Stimulated activated CD4-positive, alpha-beta T cell treated with anti-CD3 and anti-CD28 coated beads, Interleukin-4, amount 100 ng/mL, for 4 hours (primary cell): ENCODE measurements around the gene CELF3.

Experiments
- DNase-seq, 2 experiments: peaks; one replicate each; pipeline ENCODE4 v3.0.0-alpha.2; 2020

Gene CELF3

DNA sequence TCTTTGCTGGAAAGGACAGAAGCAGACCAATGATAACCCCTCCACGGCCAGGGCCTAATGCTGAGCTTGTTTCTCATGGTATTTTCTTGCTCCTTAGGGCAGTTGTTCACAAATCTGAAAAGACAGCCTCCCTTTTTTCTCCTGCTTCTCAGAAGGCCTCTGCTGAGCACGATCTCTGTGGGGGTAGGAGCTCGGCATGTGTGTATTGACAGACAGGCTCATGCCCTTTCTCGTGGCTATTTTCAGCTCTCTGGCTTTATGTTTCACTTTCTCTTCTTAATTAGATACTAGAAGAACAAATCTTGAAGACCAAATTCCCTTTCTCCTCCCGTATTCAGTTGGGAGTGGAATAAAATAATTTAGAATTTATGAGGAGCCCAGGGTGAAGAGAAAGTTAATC is 4.0 kb upstream of the CELF3 start:
- no peak for DNase-seq

DNA sequence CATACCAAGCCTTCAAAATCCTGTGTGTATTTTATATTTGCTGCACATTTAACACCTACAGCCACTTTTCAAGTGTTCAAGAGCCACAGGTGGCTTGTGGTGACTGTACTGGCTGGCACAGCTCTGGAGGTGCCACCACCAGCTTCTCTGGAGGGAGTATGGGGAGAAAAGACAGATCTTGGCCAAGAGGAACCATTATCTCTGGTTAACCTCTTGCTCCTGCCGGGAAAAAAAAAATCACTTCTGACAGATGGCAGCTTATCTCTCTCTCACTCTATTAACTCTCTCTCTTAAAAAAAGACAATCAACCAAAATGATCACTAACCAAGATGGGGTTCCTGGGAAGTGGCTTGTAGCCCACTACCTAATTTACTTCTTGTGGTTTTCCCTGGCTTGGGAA is 3.5 kb upstream of the CELF3 start:
- DNase-seq: no peak

DNA sequence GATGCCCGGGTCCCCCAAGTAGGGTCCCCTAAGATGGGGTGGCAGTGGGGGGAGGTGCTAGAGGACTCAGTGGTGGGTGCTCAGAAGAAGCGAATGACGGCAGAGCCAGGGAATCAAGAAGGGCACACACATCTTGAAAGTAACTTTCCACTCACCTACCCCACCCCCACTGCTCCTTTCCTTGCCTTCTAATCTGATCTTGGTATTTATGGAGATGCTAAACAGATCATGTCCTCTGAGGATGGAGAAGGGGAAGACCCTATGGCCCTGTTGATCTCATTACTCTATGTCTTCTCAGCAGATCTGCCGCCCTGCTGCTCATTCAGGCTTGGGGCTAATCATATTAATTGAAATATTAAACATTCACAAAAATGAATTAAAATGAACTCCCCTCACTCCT is 2.1 kb upstream of the CELF3 start:
- no peak for DNase-seq

DNA sequence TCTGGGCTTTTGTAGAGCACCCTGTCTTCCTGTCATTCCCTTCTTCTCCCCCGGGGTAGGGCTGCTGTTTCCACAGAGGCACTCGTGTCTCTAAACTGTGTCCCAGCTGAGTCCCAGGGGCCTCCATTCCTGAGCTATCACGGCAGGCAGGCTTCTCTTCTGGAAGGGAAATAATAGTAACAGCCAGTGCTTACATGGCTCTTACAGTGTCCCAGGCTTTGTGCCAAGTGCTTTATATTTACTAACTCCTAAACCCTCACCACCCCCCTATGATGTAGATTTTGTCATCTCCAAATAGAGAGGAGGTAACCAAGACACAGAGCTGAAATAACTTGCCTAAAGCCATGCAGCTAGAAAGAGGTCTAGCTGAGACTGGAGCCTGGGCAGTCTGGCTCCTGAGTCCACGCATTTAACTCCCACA is 1.4 kb upstream of the CELF3 start:
- no peak for DNase-seq

DNA sequence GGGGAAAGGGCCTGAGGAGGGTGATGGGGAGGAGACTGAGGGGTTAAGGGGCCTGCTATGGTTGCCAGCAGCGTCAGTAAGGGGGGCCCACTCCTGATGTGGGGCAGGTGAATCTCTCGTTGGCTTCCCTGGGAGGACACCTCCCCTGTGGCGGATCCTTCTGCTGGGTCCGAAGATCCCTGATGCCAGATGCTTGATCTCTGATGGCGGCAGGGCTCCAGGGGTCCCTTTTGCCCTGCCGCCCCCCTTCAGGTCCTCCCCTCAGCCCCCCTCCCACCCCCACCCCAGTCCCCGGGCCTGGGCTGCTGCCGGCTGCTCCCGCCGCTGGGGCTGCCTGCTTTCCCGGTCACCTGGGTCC is 219 bp downstream of the CELF3 start:
- no peak for DNase-seq

DNA sequence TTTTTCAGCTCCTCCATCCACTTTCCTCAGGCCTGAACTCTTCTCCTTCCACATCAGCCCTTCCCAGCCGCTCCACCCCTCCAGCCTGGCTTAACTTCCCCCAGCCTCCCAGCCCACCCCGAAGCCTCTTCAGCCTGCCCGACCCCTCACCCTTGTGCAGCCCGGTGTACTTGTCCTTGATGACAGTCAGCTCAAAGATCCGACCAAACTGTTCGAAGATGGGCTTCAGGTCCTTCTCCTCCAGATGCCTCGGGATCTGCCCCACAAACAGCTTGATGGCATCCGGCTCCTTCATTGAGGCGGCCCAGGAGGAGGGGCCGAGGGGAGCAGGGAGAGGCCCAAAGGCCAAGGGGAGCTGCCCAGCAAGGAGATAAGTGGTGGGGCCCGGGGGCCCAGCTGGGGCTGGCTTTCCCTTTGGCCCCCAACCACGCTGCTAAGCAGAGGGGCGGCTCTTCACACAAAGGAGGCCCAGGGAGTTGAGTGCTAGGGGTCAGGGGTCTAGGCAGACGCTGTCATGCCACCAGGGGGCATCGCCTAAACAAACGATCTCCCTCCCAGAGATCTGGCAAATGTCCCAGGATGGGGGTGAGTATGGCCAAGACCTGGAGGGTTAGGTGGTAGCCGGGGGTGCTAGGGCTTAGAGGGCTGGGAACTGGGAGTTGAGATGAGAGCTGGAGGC is 738 bp downstream of the CELF3 start:
- no peak for DNase-seq

DNA sequence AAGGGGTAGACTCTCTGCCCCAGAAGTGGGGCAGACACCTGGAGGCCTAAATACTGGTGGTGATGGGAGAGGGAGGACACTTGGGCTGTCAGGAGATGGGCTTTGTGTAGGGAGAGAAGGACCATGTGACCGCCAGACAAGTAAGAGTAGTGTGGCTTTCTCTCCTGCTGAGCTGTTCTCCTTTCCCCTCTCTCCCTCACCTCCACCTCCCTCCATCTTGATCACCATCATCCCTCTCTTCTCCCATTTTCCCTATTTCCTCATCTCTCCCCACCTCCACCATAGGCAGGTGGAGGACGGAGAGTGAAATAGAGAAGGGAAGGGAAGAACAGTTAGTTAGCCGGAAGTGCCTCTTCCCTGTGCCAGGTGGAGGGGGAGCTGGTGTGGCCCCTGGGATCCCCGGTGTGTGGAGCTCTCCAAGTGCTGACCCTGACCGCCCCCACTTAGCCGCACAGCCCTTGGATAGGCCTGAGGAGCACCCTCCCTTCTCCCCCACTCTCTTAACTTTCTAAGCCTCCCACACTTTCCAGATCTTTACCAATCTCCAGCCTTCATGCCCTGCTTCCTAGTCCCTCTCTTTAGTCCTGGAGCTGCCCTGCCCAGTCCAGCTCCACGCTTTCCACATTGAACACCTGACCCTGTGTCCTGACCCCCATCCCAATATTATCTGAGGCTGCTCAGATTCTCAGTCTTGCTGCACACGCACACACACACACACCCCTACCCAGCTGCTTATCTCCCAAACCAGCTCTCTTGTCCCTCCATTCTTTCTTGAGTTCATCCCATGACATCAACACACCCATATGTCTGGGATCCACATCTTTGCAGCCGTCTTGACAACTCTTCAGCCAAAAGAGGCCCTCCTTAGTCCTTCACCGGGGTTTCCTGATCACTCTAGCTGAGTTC is 1.5 kb downstream of the CELF3 start:
- DNase-seq: no peak

DNA sequence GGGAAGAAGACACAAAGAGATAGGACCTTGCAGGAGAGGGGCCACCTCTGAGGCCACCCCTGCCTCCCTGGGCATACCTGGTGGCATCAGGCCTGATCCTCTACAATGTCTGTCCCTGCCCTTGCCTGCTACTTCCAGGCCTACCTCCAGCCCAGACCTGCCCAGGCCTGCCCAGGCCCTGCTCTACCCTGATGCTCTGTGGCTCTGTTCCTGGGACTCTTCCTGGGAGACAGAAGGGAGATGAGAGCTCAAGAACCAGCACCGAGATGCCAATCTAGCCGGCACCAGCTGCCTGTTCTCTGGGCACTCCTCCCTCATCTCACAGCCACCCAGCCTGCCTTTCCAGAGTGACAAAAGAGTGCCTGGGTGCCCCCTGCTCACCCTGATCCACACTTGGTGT is 2.7 kb downstream of the CELF3 start:
- no peak for DNase-seq

DNA sequence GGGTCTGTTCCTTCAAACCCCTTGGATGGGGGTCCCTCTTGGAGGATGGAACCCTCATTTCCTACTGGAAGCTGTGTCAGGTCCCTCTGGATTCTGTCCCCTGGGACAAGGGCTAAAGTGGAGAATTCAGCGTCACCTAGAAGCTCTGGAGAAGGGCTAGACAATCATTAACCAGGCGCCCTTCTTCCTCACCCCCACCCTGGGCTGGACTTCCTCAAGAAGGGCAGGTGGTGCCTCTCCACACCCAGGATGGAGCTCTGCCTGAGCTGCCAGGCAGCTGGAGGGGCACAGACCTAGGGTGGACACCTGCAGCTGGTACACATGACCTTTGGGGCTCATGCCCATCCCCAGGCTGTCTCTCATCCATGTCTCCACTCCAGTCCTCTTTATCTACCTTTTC is 3.6 kb downstream of the CELF3 start:
- no peak for DNase-seq

DNA sequence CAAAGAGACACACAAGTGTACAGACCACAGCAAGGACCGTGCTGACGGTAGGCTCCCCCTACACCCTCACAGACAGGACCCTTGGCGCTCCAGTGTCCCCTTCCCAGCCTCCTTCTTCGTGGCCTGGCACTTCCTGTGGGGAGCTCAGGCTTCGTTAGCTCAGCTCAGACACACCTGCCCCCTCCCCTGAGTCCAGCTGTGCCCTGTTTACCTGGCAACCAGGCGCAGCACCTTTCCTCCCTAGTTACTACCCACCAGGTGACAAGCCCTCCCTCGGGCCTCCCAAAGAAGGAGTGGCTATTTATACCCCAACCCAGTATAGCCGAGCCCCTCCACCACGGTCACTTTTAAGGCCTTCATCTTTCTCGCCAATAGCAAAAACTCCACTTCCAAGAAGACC is 4.7 kb downstream of the CELF3 start:
- no peak for DNase-seq

DNA sequence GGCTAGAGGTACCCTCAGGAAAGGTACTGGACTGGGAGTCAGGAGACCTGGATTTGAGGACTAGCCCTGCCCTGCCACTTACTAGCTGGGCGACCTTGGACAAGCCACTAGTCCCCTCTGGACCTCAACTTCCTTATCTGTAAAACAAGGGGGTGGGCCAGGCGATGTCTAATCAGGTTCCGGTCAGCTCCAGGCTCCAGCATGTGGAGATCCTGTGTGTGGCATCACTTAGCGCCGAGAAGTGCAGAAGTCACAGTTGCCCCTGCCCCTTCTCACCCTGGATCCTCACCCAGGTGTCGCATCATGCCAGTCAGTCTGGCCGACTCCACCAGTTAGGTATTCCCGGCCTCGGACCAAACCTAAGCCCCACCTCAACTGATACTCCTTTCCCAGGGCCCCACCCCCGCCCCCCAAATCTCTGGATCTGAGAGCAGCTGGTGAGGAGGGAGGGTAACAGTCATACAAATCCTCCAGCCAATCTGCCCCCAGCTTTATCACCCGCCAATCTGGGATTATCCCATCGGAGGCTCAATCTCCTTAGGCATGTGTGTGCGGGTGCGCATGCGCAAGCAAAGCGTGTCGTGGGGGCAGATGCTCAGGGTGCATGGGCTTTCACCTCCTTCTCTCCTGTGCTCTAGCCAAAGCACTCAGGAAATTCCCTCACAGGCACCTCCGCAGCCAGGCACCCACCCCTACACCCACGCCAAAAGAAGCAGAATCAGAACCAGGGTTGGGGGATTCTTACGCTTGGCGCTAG is 5.4 kb downstream of the CELF3 start:
- no peak for DNase-seq

DNA sequence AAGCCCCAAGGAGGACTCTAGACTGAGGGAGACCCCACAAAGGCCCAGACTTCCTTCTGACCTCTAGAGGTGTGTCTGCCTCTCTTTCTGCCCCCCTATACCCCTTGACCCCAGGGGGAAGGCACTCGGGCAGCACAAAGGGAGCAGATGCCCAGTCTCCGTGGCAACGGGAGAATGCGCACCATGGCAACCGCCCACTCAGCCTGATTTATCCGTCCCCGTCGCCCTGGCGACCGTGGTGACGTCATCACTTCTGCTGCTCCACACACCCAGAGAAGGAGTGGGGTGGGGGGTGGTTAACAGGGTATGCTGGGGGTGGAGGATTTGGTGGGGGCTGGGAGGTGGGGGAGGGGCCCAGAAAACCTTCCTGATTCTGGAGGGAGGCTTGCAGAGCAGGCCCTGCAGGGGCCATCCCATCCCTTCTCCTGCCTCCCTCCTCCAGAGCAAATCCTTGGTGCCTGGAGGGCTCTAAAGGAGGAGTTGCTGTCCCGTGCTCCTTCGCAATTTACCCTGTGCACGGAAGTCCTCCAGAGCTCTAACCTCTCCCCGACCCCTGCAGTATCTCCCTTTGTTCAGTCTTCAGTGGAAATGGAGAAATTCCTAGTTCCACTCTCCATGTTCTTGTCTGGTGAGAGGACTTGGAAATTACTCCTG is 6.3 kb downstream of the CELF3 start:
- peak; percentile 23 to 47 for DNase-seq

DNA sequence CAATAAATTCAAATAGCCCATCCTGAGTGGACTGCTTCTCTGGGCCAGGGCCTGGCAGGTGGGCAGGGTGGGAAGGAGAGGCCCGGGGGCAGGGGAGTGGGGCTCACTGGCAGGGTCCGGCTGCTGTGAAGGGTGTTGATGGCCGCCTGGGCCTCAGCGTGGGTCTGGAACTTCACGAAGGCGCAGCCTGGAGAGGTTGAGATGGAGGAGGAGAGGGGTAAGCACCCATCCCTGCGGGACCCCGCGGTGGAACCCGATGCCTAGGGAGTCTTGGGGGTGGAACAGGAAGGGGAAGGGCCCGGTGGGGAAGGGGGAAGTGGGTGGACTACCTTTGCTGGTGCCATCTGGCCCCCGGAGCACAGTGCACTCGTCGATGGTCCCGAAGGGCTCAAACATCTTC is 7.7 kb downstream of the CELF3 start:
- DNase-seq: no peak

DNA sequence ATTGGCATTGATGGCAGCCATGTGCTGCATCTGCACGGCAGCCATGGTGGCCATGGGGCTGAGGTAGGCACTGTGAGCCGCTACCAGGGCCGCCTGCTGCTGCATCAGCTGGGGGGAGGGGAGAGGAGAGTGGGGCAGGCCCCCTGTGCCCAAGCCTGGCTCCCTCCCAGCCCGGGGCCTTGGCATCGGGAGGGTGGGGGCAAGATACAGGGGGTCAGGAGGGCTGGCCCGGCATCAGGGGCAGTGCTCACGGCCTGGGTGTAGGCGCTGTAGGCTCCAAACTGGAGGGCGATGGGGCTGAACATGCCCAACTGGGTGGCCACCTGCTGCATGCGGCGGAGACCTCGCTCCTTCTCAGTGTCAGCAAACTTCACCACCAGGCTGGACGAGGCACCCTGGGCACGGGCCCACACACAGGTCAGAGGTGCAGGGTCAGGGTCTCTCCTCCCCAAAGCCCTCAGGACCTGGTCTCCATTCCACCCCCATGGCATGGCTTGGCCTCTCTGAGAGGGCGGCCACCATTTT is 9.0 kb downstream of the CELF3 start:
- no peak for DNase-seq

DNA sequence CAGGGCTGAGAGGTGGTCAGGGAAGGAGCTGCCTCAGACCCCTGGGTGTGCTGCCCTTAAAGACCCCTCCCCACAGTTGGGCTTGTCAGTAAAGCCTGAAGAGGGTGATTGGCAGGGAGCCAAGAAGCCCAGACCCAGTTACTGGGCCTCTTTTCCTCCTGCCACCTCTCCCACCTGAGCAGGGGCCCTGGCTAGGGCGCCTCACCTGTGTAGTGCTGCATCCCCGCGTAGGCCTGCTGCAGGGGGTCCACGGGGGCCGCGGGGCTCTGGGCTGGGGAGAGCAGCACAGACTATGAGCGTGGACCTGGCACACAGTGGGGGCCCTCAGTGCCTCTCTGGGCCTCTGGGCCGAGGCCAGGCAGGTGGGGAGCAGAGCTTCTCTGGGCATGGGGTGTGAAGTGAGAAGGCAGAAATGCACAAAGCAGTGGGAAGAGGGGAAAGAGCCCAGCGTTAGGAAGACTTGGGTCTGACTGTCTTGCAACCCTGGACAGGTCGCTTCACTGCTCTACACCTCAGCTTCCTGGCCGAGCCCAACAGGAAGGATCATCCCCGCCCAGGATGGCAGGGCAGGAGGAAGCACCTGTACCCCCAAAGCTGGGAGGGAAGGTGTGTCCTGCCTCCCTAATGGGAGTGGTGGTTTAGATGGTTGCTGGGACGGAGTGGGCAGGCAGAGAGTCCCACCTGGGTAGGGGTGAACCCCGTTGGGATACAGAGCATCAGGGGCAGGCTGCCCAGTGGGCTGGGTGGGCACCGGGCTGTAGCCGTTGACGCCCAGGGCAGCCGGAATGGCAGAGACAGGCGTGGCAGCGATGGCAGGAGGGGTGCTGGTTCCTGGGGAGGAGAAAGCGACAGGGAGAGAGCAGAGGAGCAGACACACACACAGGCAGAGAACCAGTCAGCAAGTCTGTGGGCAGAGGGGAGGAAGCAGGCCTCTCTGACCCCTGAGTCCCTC is 9.9 kb downstream of the CELF3 start:
- no peak for DNase-seq

DNA sequence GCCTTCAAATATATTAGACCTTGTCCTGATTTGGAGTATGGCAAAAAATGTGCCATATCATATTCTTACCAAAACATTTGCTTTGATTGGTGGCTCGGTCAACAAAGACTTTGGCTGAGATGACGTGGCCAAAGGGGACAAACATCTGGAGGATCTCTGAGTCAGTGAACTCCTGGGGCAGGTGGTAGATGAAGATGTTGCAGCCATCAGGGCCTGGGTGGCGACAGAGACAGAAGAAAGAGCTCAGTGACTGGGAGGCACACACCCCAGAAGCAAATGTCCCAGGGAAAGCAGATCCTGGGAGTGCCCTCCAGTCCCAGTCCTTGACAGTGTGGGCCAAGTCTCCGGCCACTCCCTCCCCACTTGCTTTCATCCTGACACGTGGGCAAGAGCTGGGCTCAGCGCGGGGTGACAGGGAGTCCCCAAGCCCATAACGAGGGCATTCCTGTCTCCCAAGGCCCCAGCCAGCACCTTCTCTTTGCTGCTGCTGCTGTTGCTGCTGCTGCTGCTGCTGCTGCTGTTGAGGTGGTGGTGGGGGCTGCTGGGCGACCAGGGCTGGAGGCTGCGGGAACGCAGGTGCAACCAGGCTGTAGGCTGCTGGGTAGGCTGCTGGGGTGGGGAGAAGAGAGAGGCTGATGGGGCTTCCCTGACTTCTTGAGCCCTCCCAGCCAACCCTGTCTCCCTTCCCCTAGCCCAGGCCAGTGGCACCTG is 10.7 kb downstream of the CELF3 start:
- no peak for DNase-seq

DNA sequence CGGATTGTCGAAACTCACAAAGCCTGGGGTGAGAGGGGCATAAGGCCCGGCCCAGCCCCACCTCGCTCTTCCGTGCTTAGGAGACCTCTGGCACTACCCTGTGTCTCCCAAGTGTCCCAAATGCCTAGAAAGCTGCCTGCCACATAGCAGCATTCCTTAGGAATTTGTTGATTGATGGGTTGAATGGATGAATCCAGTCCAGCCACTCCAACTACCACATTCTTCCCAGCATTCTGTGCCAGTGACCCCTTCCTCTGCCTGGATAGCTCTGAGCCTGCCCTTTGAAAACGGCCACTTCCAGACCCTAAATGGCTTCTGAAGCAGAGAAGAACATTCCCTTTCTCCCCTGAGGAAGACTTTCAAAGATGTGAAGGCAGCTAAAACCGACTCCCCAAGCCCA is 11.5 kb downstream of the CELF3 start:
- DNase-seq: no peak

DNA sequence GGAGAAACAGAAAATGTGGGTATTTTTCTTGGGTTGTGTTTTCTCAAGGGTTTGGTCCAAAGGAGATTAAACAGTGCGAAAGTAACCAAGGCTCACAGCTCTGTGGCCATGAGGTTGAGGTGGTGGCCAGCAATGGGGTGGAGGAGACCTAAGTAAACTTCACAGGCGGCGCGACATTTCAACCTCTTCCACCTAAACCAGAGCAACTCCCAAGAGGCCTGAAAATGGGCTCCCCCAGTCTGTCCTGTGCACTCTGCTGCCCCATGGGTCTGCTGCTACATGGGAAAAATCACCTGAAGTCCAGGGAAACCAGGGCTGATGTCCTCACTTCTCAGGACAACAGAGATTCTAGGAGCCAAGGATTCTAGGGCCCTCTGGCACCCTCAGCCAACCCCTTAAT is 12.4 kb downstream of the CELF3 start:
- DNase-seq: no peak

DNA sequence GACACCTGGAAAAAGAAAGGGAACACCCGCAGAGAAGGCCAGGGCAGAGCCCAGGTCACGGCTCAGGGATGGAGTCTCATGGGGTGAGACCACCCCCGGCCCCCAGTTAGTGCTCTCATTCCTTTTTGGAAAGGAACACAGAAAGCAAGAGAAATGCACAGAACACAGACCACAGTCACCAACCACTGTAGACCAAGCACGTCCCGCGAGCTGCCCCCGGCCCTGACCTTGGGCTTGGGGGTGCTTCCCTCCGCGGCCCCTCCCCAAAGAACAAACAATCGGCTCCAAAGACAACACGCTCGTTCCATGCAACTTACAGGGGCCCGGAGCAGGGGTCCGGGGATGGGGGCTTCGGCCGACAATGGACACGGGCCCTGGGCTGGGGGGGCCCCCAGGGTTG is 12.8 kb downstream of the CELF3 start:
- DNase-seq: no peak

DNA sequence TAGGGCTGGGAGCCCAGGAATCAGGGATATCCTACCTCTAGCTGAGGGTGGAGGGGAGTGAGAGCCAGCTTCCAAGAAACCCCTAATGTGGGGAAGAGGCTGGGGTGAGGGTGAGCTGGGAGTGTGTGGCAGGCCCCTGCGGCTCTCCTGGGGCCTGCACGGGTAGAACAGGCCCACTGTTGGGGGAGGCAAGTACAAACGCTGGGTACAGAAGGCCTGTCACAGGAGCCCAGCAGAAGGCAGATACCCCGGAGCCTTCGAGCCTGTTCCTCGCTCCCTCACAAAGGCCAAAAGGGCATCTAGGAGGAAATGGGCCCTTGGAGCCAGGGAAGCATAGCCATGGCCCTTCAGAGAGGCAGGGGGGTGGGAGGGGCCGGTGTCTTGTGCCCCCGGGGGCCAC is 13.7 kb downstream of the CELF3 start:
- DNase-seq: no peak

DNA sequence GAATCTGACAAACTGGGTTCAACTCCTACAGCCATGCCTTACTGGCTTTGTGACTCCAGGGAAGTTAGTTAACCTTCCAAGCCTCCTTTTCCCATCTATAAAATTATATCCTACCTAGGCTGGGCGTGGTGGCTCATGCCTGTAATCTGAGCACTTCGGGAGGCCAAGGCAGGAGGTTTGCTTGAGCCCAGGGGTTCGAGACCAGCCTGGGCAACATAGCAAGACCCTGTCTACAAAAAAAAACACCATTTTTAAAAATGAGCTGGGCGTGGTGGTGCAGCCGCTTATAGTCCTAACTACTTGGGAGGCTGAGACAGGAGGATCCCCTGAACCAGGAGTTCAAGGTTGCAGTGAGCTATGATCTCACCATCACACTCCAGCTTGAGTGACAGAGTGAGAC is 15.1 kb downstream of the CELF3 start:
- no peak for DNase-seq
